Measurements from ENCODE around the gene PLXND1. TPM values are rescaled to one million over a fixed set of nuclear protein-coding genes. Genes with fewer than 3 reads are reported as not detected.

The PLXND1 gene
- total RNA-seq, 1 experiment from 2014 or later: 26.3 TPM

DNA sequence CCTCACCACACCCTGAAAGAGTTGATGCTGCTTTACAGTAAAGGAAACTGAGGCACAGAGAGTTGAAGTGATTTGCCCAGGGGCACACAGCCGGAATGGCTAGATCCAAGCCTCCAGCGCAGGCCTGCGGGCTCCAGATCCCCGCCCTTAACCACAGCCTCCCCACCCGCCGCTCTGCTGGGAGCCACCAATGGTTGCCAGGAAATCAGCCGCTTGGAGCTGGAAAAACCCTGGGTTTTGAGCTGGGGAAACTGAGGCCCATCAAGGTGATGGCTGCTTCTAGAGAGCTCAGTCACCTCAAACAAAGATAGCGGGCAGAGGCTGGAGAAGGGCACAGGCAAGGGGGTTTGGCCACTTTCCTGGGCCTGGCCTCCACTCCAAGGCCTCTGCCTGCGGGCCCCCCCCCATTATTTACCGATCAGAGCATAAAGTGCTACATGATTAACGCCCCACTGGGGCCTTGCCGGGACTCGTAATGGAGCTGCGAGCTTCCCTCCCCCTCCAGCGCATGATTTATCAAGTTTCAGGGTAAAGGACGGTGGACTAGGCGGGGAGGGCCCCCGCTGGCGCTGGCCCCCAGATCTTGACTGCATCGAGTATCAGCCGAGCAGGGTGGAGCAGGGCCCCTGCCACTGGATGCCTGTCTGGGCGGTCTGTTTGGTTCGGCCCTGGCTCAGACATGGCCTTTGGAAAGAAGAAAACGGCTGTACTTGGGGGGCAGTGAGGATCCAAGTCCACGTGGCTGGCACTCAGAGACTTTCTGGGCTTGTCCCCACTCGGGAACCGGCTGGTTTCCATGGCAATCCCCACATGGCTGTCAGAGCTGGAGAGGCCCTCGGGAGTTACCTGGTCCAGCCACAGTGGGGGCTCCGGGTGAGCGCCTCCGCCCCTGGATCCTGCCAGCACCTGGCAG, 9.1 kb downstream of the PLXND1 start:
- TF ChIP-seq, protein P1, sequence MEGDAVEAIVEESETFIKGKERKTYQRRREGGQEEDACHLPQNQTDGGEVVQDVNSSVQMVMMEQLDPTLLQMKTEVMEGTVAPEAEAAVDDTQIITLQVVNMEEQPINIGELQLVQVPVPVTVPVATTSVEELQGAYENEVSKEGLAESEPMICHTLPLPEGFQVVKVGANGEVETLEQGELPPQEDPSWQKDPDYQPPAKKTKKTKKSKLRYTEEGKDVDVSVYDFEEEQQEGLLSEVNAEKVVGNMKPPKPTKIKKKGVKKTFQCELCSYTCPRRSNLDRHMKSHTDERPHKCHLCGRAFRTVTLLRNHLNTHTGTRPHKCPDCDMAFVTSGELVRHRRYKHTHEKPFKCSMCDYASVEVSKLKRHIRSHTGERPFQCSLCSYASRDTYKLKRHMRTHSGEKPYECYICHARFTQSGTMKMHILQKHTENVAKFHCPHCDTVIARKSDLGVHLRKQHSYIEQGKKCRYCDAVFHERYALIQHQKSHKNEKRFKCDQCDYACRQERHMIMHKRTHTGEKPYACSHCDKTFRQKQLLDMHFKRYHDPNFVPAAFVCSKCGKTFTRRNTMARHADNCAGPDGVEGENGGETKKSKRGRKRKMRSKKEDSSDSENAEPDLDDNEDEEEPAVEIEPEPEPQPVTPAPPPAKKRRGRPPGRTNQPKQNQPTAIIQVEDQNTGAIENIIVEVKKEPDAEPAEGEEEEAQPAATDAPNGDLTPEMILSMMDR (IDR thresholded peaks at IDR 0.05; ENCODE audit: insufficient read depth in 1 of 2, low read depth in 1 of 2, low read length in 1 of 2, severe bottlenecking in 1 of 2, unreplicated experiment in 1 of 2): no peak
- intact Hi-C loops (cut with micrococcal nuclease; ENCODE audit: unreplicated experiment): no loop called here
- Mint-ChIP-seq H3K4me1 (ENCODE audit: low read depth, unreplicated experiment) (peaks cover 5% of the 10 kb centered on the region), H3K27me3 (ENCODE audit: insufficient read depth, unreplicated experiment) (no peaks in the 10 kb centered on the region), H3K36me3 (ENCODE audit: insufficient read depth, unreplicated experiment) (no peaks in the 10 kb centered on the region), H3K4me3 (ENCODE audit: unreplicated experiment) (no peak overlapping the region), H3K27ac (ENCODE audit: unreplicated experiment) (no peak overlapping the region), H3K9me3 (ENCODE audit: unreplicated experiment) (no peaks in the 10 kb centered on the region)
- no peak for DNase-seq
- ChIA-PET CTCF (interaction anchor here (2.2 kb wide), 1 partner anchor 107 kb away, joined by 8 read pairs; no protein-coding TSS in a partner anchor), POLR2A (no interaction called here)
- no peak overlapping the region for H3K4me3 ChIP-seq (ENCODE audit: low read depth, low read length)
- H3K9me3 ChIP-seq: no peaks in the 10 kb centered on the region
- H3K27me3 ChIP-seq (replicated peaks; ENCODE audit: control insufficient read depth, insufficient read depth, low read length): no peaks in the 10 kb centered on the region
- BruUV-seq (replicated peaks): no TSS peak
- peaks cover 7% of the 10 kb centered on the region; the same call in 1 of the 2 replicates for H3K4me1 ChIP-seq
- no peaks in the 10 kb centered on the region for H3K36me3 ChIP-seq (ENCODE audit: control insufficient read depth, insufficient read depth, low read length)

GRCh38 chr3:129596194-129597086, 10.0 kb downstream of the PLXND1 start:
- BruUV-seq (replicated peaks): no TSS peak
- no peaks in the 10 kb centered on the region for H3K9me3 Mint-ChIP-seq (ENCODE audit: unreplicated experiment)
- ChIA-PET CTCF (interaction anchor here (2.2 kb wide), 1 partner anchor 106 kb away, joined by 8 read pairs; no protein-coding TSS in a partner anchor), POLR2A (interaction anchor here (1.4 kb wide), 1 partner anchor 156 kb away, joined by 4 read pairs; the partner anchor contains the start of genes IFT122 and MBD4)
- H3K27ac Mint-ChIP-seq (ENCODE audit: unreplicated experiment): no peak overlapping the region
- Histone ChIP-seq H3K27me3 (replicated peaks; ENCODE audit: control insufficient read depth, insufficient read depth, low read length) (no peaks in the 10 kb centered on the region), H3K4me3 (ENCODE audit: low read depth, low read length) (no peak overlapping the region), H3K36me3 (ENCODE audit: control insufficient read depth, insufficient read depth, low read length) (no peaks in the 10 kb centered on the region), H3K4me1 (peaks cover 7% of the 10 kb centered on the region; the same call in 1 of the 2 replicates), H3K9me3 (no peaks in the 10 kb centered on the region)
- H3K27me3 Mint-ChIP-seq (ENCODE audit: insufficient read depth, unreplicated experiment): no peaks in the 10 kb centered on the region
- peaks cover 5% of the 10 kb centered on the region for H3K4me1 Mint-ChIP-seq (ENCODE audit: low read depth, unreplicated experiment)
- intact Hi-C loops (cut with micrococcal nuclease; ENCODE audit: unreplicated experiment): no loop called here
- no peak overlapping the region for H3K4me3 Mint-ChIP-seq (ENCODE audit: unreplicated experiment)
- TF ChIP-seq, protein P1 (IDR thresholded peaks at IDR 0.05; ENCODE audit: insufficient read depth in 1 of 2, low read depth in 1 of 2, low read length in 1 of 2, severe bottlenecking in 1 of 2, unreplicated experiment in 1 of 2): no peak
- no peaks in the 10 kb centered on the region for H3K36me3 Mint-ChIP-seq (ENCODE audit: insufficient read depth, unreplicated experiment)
- peak; percentile 40 to 71 for DNase-seq

All from Caco-2 (cell line).